Trophoblast cell (in vitro differentiated cells and primary cell): Measurements from ENCODE around the gene POM121L12. TPM values are rescaled to one million over a fixed set of nuclear protein-coding genes. Genes with fewer than 3 reads are reported as not detected.

Source experiments
- DNase-seq, 2 donors: peaks; one replicate each; pipeline ENCODE4 v3.0.0-alpha.2; 2016
- H2AFZ ChIP-seq: 2 replicates; pipeline ENCODE4 v1.6.1; 2013; ENCODE audit warnings: low read length, moderate library complexity, mild to moderate bottlenecking; ENCODE audit not compliant: insufficient read depth, poor library complexity
- H2AK5ac ChIP-seq: 2 replicates; pipeline ENCODE4 v1.6.1; 2013; ENCODE audit warnings: mild to moderate bottlenecking, low read length
- H2BK120ac ChIP-seq: 2 replicates; pipeline ENCODE4 v1.6.1; 2013; ENCODE audit warnings: low read length, mild to moderate bottlenecking, moderate library complexity; ENCODE audit not compliant: insufficient read depth, poor library complexity
- H2BK12ac ChIP-seq: 2 replicates; pipeline ENCODE4 v1.6.1; 2013; ENCODE audit warnings: mild to moderate bottlenecking, low read length, moderate library complexity
- H2BK5ac ChIP-seq: 2 replicates; pipeline ENCODE4 v1.6.1; 2013; ENCODE audit warnings: low read length, low read depth, moderate library complexity, mild to moderate bottlenecking; ENCODE audit not compliant: poor library complexity
- H3K14ac ChIP-seq: 2 replicates; pipeline ENCODE4 v1.6.1; 2013; ENCODE audit warnings: mild to moderate bottlenecking, low read length
- H3K18ac ChIP-seq: 2 replicates; pipeline ENCODE4 v1.6.1; 2013; ENCODE audit warnings: mild to moderate bottlenecking, low read length
- H3K23ac ChIP-seq: 2 replicates; pipeline ENCODE4 v1.6.1; 2013; ENCODE audit warnings: low read length
- H3K27ac ChIP-seq: 2 replicates; pipeline ENCODE4 v1.5.1; 2013; ENCODE audit warnings: low read depth, mild to moderate bottlenecking, inconsistent platforms, low read length, moderate library complexity
- H3K27me3 ChIP-seq: 2 replicates; pipeline ENCODE4 v1.6.1; 2013; ENCODE audit warnings: inconsistent platforms, mild to moderate bottlenecking, low read length, moderate library complexity; ENCODE audit not compliant: insufficient read depth
- H3K36me3 ChIP-seq, 2 experiments: 1 replicate in 1 of 2; 2 replicates in 1 of 2; pipeline ENCODE4 v1.6.1; 2013; ENCODE audit warnings: low read length in 2 of 2, mild to moderate bottlenecking in 2 of 2, moderate library complexity in 1 of 2; ENCODE audit not compliant: insufficient read depth in 2 of 2, control insufficient read depth in 1 of 2
- H3K4ac ChIP-seq: 2 replicates; pipeline ENCODE4 v1.6.1; 2013; ENCODE audit warnings: low read depth, mild to moderate bottlenecking, low read length, moderate library complexity
- H3K4me1 ChIP-seq, 2 experiments: 1 replicate in 1 of 2; 2 replicates in 1 of 2; pipeline ENCODE4 v1.6.1; 2013; ENCODE audit warnings: low read length in 2 of 2, mild to moderate bottlenecking in 2 of 2, moderate library complexity in 1 of 2; ENCODE audit not compliant: insufficient read depth in 2 of 2, control insufficient read depth in 1 of 2
- H3K4me2 ChIP-seq: 2 replicates; pipeline ENCODE4 v1.6.1; 2013; ENCODE audit warnings: inconsistent platforms, mild to moderate bottlenecking, low read length, moderate library complexity
- H3K4me3 ChIP-seq: 2 replicates; pipeline ENCODE4 v1.5.1; 2013; ENCODE audit warnings: mild to moderate bottlenecking, low read depth, low read length, inconsistent platforms
- H3K79me1 ChIP-seq: one replicate; pipeline ENCODE4 v1.6.1; 2013; ENCODE audit warnings: low read length
- H3K79me2 ChIP-seq: 2 replicates; pipeline ENCODE4 v1.6.1; 2013; ENCODE audit warnings: low read length, mild to moderate bottlenecking; ENCODE audit not compliant: control insufficient read depth, insufficient read depth, poor library complexity
- H3K9ac ChIP-seq: 2 replicates; pipeline ENCODE4 v1.6.1; 2013; ENCODE audit warnings: mild to moderate bottlenecking, low read length
- H3K9me3 ChIP-seq: 2 replicates; pipeline ENCODE4 v1.6.1; 2013; ENCODE audit warnings: low read depth, mild to moderate bottlenecking, control low read depth, inconsistent platforms, low read length; ENCODE audit not compliant: insufficient read depth
- H4K12ac ChIP-seq: 2 replicates; pipeline ENCODE4 v1.6.1; 2013; ENCODE audit warnings: low read depth, mild to moderate bottlenecking, low read length, moderate library complexity
- H4K8ac ChIP-seq: 2 replicates; pipeline ENCODE4 v1.6.1; 2013; ENCODE audit warnings: low read depth, mild to moderate bottlenecking, low read length, moderate library complexity
- H4K91ac ChIP-seq: one replicate; pipeline ENCODE4 v1.6.1; 2013; ENCODE audit warnings: low read depth, mild to moderate bottlenecking, low read length, moderate library complexity
- WGBS: extraction: QIAGEN DNeasy Blood & Tissue Kit; methylation state at CpG from one replicate; pipeline ENCODE4 v1.1.7; 2013; ENCODE audit warnings: missing lambda C conversion rate; ENCODE audit not compliant: insufficient read length, insufficient coverage; ENCODE audit errors: extremely low coverage; 5-methylcytosine and 5-hydroxymethylcytosine counted together
- polyA plus RNA-seq: library from polyadenylated mRNA; stranded (reverse); fragments of 200-250 nt; gene quantifications from 2 replicates; pipeline ENCODE4 v1.2.3, GENCODE V29; 2013

The POM121L12 gene
- polyA plus RNA-seq = not detected in 2 replicates

DNA sequence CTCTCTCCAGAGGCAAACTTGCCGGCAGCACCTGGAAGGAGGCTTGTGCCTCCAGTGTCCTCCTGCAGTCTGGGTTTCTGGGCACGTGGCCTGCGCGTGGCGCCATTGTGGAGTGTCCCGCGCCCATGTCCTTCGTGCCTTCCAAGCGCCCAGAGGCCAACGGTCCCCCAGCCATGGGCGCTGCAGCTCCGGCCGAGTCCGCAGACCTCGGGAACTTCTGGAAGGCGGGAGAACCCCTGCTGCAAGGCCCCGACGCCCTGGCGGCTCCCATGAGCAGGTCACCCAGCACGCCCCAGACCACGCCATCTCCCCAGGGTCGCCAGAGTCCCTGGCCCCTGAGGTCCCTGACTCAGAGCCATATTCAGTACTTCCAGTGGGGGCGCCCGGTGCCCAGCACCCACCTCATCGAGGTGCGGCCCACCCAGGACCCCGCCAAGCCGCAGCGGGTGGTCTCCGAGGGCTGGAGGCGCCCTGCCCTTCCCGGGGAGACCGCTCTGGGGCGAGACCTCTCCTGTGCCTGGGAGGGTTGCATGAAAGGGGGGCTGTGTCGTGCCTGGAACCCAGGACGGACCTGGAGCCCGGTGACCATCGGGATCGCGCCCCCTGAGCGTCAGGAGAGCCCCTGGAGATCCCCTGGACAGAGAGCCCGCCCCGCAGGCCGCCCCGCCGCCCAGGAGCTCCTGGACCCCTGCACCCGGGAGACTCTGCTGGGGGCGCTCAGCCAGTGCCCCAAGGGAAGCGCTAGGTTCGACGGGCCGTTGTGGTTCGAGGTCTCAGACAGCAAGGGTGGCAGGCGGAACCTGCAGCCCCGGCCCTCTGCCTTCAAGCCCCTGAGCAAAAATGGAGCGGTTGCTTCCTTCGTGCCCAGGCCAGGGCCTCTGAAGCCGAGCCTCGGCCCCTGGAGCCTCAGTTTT is at the start of gene POM121L12:
Gene POM121L12, plus strand, starts transcription at position 135 of the 914 bp plus-strand sequence. Its CDS starts 39 bp downstream, at position 174.
- no peak within 1 kb of the TSS for H2BK12ac ChIP-seq
- no peak within 1 kb of the TSS for H2AK5ac ChIP-seq
- no peak within 1 kb of the TSS for H4K91ac ChIP-seq
- H3K14ac ChIP-seq = no peak within 1 kb of the TSS
- no peak within 1 kb of the TSS for H4K12ac ChIP-seq
- no peaks in the 10 kb centered on the region for H3K79me1 ChIP-seq
- no peak within 1 kb of the TSS for H3K9ac ChIP-seq
- no peaks in the 10 kb centered on the region for H3K27me3 ChIP-seq
- H3K79me2 ChIP-seq = no peaks in the 10 kb centered on the region
- H2AFZ ChIP-seq = no peak within 1 kb of the TSS
- H3K4me1 ChIP-seq = no peaks in the 10 kb centered on the region
- no peak within 1 kb of the TSS for H4K8ac ChIP-seq
- peaks cover 2% of the 10 kb centered on the region for H3K9me3 ChIP-seq
- no peak within 1 kb of the TSS for H3K23ac ChIP-seq
- no peak within 1 kb of the TSS for H3K27ac ChIP-seq
- H3K36me3 ChIP-seq = no peaks in the 10 kb centered on the region
- no peak within 1 kb of the TSS for H3K4me3 ChIP-seq
- no peak within 1 kb of the TSS for H2BK120ac ChIP-seq
- no CpG with 5 or more reads among the region's 59 CpGs for WGBS
- DNase-seq = no peak
- no peak within 1 kb of the TSS for H3K4ac ChIP-seq
- H2BK5ac ChIP-seq = no peak within 1 kb of the TSS
- H3K18ac ChIP-seq = no peak within 1 kb of the TSS
- H3K4me2 ChIP-seq = no peak within 1 kb of the TSS

DNA sequence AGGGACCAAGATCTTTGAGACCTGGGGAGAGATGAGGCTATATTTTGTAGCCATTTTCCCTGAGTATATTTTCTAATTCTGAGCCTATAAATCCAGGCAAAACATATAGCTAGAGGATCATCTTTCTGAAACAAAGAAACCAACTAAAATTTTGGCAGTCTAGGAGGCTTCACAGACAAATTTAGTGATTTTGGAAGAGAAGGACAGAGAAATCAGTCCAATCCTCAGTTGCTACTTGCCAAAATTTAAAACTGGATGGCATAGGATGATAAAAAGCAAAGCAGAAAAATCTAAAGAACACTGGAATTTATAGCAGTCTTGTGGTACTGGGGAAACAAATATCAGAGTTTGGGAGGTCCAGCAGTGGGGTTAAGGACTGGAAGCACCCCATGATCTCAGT is 43.4 kb upstream of the POM121L12 start:
- H3K18ac ChIP-seq = no peak overlapping the region
- no peak overlapping the region for H4K12ac ChIP-seq
- no peak overlapping the region for H3K4me3 ChIP-seq
- H2BK5ac ChIP-seq = no peak overlapping the region
- H3K14ac ChIP-seq = no peak overlapping the region
- H3K79me1 ChIP-seq = no peaks in the 10 kb centered on the region
- H4K8ac ChIP-seq = no peak overlapping the region
- no peak overlapping the region for H3K4me2 ChIP-seq
- H3K4me1 ChIP-seq = no peaks in the 10 kb centered on the region
- H3K36me3 ChIP-seq = no peaks in the 10 kb centered on the region
- H2AFZ ChIP-seq = no peak overlapping the region
- no peak overlapping the region for H3K4ac ChIP-seq
- H3K27me3 ChIP-seq = no peaks in the 10 kb centered on the region
- no peak overlapping the region for H4K91ac ChIP-seq
- H3K23ac ChIP-seq = no peak overlapping the region
- H3K9me3 ChIP-seq = no peaks in the 10 kb centered on the region
- H3K9ac ChIP-seq = no peak overlapping the region
- no peak overlapping the region for H3K27ac ChIP-seq
- H2BK120ac ChIP-seq = no peak overlapping the region
- no peak overlapping the region for H2AK5ac ChIP-seq
- no peak overlapping the region for H2BK12ac ChIP-seq
- H3K79me2 ChIP-seq = no peaks in the 10 kb centered on the region
- DNase-seq = no peak

DNA sequence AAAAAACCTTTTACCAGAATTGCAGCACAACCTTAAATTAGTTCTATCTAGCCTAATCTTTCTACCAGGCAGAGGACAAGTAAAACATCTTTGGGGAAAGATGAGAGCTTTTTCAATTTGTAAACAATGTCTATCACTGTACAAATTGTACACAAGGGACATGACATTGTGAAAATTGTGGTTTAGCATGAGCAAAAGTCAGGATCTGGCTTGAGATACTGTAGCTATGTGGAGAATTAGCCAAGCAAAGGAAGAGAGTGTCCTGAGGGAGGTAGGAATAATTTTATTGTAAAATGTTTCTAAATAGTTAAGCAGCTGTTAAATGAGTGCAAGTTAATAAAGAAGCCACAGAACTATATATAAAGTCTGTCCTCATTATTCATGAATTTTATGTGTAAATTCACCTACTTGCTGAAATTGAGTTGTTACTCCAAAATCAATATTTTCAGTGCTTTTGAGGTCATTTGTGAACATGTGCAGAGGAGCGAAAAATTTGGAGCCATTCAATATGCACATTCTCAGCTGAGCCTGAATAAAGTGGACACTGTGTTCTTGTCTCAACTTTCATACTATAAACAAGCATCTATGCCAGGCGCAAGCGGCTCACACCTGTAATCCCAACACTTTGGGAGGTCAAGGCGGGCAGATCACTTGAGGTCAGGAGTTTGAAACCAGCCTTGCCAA is 42.8 kb upstream of the POM121L12 start:
- no CpG with 5 or more reads among the region's 4 CpGs for WGBS
- Histone ChIP-seq H3K14ac (no peak overlapping the region), H3K79me2 (no peaks in the 10 kb centered on the region), H4K91ac (no peak overlapping the region), H2BK12ac (no peak overlapping the region), H3K36me3 (no peaks in the 10 kb centered on the region), H2AK5ac (no peak overlapping the region), H3K4me1 (no peaks in the 10 kb centered on the region), H3K18ac (no peak overlapping the region), H3K4me2 (no peak overlapping the region), H4K8ac (no peak overlapping the region), H3K9ac (no peak overlapping the region), H3K27ac (no peak overlapping the region), H3K9me3 (no peaks in the 10 kb centered on the region), H3K4me3 (no peak overlapping the region), H3K27me3 (no peaks in the 10 kb centered on the region), H2BK5ac (no peak overlapping the region), H4K12ac (no peak overlapping the region), H3K79me1 (no peaks in the 10 kb centered on the region), H3K23ac (no peak overlapping the region), H2AFZ (no peak overlapping the region), H2BK120ac (no peak overlapping the region), H3K4ac (no peak overlapping the region)
- no peak for DNase-seq

DNA sequence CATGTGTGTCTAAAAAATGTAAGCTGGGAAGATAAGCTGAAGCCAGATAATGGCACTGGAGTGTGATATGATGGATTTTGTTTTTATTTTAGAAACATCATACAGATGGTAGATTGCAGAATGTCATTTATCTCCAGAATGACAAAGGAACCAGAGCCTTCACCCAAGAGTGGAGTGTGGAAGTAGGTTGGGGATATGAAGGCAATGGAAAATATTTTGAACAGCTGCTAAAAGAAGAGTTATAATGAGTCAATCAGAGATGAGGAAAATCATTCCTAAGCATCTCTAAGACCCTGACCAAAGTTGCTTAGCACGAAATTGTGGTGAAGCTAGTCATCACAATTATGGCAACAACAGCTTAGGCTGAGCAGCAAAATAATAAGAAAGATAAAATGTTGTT is 39.8 kb upstream of the POM121L12 start:
- no peaks in the 10 kb centered on the region for H3K27me3 ChIP-seq
- H3K23ac ChIP-seq = no peak overlapping the region
- H2BK12ac ChIP-seq = no peak overlapping the region
- H3K9ac ChIP-seq = no peak overlapping the region
- no peaks in the 10 kb centered on the region for H3K79me2 ChIP-seq
- H3K79me1 ChIP-seq = no peaks in the 10 kb centered on the region
- H3K14ac ChIP-seq = no peak overlapping the region
- H3K18ac ChIP-seq = no peak overlapping the region
- no peak overlapping the region for H3K4me2 ChIP-seq
- no peak for DNase-seq
- H3K27ac ChIP-seq = no peak overlapping the region
- H3K9me3 ChIP-seq = no peaks in the 10 kb centered on the region
- H2AK5ac ChIP-seq = no peak overlapping the region
- H3K4me1 ChIP-seq = no peaks in the 10 kb centered on the region
- H3K36me3 ChIP-seq = no peaks in the 10 kb centered on the region
- H4K8ac ChIP-seq = no peak overlapping the region
- H3K4me3 ChIP-seq = no peak overlapping the region
- H4K12ac ChIP-seq = no peak overlapping the region
- no CpG with 5 or more reads among the region's 1 CpG for WGBS
- no peak overlapping the region for H2AFZ ChIP-seq
- no peak overlapping the region for H2BK5ac ChIP-seq
- no peak overlapping the region for H2BK120ac ChIP-seq
- H3K4ac ChIP-seq = no peak overlapping the region
- no peak overlapping the region for H4K91ac ChIP-seq
